Astrocyte of the cerebellum (primary cell): ENCODE results near the gene SLC22A8.

ENCODE experiments used
- DNase-seq: peaks from one replicate; pipeline ENCODE4 v3.0.0-alpha.2; 2011; ENCODE audit warnings: low read depth
- H3K4me3 ChIP-seq: 2 replicates; pipeline ENCODE4 v1.5.1; 2011; ENCODE audit warnings: mild to moderate bottlenecking, low read depth, low read length, moderate library complexity
- CTCF ChIP-seq: IDR thresholded peaks from 2 replicates; pipeline ENCODE4 v1.5.1; 2012; ENCODE audit warnings: low read length, low read depth, moderate library complexity, mild to moderate bottlenecking; ENCODE audit errors: missing control alignments
- in situ Hi-C: cut with HindIII; loops from 2 replicates; pipeline ENCODE4 v1.10.0; 2017; ENCODE audit warnings: low sequenced_read_pairs

SLC22A8 gene

GRCh38 chr11:62994775-62995174 lies 20.9 kb downstream of the SLC22A8 start:
- H3K4me3 ChIP-seq: no peak overlapping the region
- DNase-seq: no peak
- no peak for TF ChIP-seq CTCF
- in situ Hi-C loops: no loop called here

GRCh38 chr11:62988276-62988675 lies 27.4 kb downstream of the SLC22A8 start:
- no peak overlapping the region for H3K4me3 ChIP-seq
- no peak for TF ChIP-seq CTCF
- in situ Hi-C loops: no loop called here
- DNase-seq: no peak

GRCh38 chr11:62985041-62985750 lies 30.4 kb downstream of the SLC22A8 start:
- in situ Hi-C loops: no loop called here
- no peak for DNase-seq
- H3K4me3 ChIP-seq: no peak overlapping the region

GRCh38 chr11:62984451-62984991 lies 31.1 kb downstream of the SLC22A8 start, which contains the start of gene SLC22A6:
Gene SLC22A6, minus strand, starts transcription at chr11:62984967. Its CDS starts 277 bp downstream, at chr11:62984690.
- H3K4me3 ChIP-seq: no peak within 1 kb of the TSS
- no peak for DNase-seq
- in situ Hi-C loops: no loop called here
- TF ChIP-seq CTCF: no peak

More at GRCh38 chr11:62985041-62985750, 30.4 kb downstream of the SLC22A8 start:
- no peak for TF ChIP-seq CTCF

GRCh38 chr11:62983536-62984199 lies 32.0 kb downstream of the SLC22A8 start:
- H3K4me3 ChIP-seq: no peak overlapping the region
- no peak for TF ChIP-seq CTCF
- no peak for DNase-seq
- in situ Hi-C loops: no loop called here

GRCh38 chr11:62981743-62982142 lies 33.9 kb downstream of the SLC22A8 start:
- no peak for TF ChIP-seq CTCF
- in situ Hi-C loops: no loop called here
- H3K4me3 ChIP-seq: no peak overlapping the region
- no peak for DNase-seq
